HG03175 (cell line): Measurements from ENCODE around the gene CDH13.

Source experiments
- ATAC-seq: cut with Tn5 transposase; IDR thresholded peaks from one replicate; pipeline ENCODE4 v1.9.1; 2021; ENCODE audit warnings: mild to moderate bottlenecking, moderate library complexity; ENCODE audit not compliant: unreplicated experiment

Gene CDH13

DNA sequence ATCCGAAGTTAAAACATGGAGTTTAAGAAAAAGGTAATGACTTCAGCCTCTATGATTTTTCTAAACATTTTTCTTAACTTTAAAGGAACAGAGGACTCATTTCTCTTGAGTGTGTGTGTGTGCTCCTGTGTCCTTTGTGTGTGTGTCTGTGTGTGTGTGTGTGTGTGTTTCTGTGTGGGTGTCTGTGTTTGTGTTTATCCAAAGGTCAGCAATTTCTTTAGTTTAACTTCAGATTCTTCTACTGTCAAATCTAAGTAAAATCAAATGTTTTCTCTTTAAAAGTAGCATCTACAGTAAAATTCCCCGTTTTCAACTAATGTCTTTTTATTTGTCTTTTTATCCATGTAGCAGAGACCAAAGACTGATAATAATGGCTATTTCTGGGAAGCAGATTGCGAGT lies 1212.8 kb downstream of the CDH13 start:
- ATAC-seq = no peak

- ATAC-seq = no peak
Measured at GRCh38 chr16:83840060-83840617, 1213.4 kb downstream of the CDH13 start.

DNA sequence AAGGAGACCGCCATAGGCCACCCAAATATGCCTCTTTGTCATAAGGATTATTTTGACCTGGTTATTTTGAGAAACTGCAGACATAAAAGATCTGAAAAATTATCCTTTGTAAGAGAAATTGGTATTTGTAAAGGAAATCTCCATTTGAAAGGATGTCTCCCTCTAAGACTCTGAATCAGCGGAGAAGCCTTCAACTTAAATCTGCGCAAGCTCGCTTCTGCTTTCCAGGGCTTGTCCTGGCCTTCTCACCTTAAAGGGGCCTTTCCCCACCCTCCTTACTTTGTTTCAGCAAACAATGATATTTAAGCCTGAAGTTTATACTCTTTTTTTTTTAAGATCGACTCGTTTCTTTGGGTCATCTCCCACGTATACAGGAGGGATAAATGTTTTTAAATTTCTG lies 1215.5 kb downstream of the CDH13 start:
- ATAC-seq = no peak

DNA sequence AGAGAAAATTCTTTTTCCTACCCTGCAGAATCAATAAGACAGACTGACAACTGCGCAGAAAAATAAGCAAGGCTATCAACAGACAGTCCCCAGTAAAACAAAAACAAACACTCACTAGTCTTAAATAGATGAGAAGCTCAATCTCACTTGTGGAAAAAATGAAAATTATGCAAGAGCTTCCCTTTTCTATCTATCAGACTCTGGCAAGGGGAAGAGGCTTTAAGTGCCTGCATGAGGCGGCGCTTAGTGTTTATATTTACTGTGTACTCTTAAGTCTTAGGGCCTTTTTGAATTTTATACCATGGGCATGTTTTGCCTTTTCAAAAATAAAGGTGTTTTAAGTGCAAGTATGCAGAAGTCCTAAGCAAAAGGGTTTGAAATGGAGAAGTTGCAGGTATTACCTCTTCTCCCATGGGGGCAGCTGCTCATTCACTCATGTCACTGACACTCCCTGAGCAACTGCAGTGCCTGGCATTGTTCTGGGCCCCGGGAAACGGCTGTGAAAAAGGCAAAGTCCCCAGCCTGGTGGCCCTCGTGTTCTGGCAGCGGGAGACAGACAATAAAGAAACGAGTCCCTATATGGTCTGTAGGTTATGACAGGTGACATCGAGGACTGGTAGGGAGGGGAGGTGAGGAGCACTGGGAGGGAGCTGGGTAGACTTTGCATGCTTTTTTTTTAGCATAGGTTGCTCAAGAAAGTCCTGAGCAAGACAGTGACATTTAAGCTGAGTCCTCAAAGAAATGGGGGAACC lies 1216.2 kb downstream of the CDH13 start:
- no peak for ATAC-seq

DNA sequence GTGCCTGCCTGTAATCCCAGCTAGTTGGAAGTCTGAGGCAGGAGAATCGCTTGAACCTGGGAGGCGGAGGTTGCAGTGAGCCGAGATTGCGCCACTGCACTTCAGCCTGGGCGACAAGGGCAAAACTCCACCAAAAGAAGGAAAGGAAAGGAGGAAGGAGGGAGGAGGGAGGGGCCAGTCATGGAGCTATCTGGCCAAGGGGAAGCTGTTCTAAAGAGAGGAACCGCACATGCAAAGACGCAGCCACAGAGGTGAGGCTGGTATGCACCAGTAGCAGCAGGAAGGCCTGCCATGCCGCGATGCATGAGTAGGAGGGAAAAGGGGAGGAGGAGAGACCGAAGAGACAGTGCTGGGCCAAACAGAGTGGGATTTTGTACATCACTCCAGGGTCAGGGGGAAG lies 1216.9 kb downstream of the CDH13 start:
- ATAC-seq = no peak

- no peak for ATAC-seq
Measured at GRCh38 chr16:83845263-83845662, 1218.5 kb downstream of the CDH13 start.

DNA sequence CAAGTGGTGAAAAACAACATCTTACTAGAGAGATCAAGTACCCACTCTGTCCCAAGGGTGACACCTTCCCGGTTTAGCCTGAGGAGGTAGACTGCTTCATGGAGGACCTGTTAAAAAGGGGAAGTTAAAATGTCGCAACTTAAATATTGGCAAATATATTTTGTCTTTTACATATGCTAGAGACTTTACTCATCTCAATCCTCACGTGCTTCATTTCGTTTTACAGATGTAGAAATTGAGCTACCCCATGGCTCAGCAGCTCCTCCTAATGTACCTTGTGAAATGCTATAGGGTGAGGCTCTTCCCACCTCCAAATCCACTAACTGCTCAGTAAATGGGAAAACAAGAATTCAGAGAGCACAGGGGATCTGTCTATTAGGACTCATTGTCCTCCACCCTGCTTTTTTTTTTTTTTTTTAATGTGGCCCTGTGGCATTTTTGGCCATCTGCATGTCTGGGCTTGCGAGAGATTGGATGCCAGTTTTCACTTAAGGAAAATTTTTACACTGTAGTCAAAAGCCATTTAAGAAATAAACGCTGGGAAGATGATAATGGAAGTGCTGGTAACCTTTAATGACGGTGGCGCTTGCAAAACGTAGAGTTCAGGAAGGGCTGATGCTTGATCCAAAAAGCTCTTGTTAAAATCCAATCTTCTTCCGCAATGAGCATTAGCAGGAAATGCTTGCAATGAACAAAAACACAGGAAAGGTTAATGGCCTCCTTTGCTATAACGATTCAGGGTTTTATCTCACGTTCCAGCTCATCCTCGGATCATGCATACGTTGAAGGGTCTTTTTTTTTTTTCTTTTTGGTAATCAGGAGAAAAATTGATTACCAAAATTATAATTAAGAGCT lies 1220.8 kb downstream of the CDH13 start:
- no peak for ATAC-seq

- no peak for ATAC-seq
Measured at GRCh38 chr16:83849421-83849820, 1222.7 kb downstream of the CDH13 start.
